Ascending aorta (tissue), 2 donors: ENCODE results near the gene PSEN1. TPM values are rescaled to one million over a fixed set of nuclear protein-coding genes. Genes with fewer than 3 reads are reported as not detected.
"Not testable (repeated sequence)": the region's sequence is repeated elsewhere in the genome, so short reads cannot be mapped to it uniquely, and the experiment has no call there.

Experiments
- DNase-seq, 2 donors: peaks; one replicate each; pipeline ENCODE4 v3.0.0-alpha.2; 2019; ENCODE audit warnings: low spot score in 2 of 2
- H3K27ac ChIP-seq, 2 donors: fragments of 200-600 bp; sonication (generic); one replicate each; pipeline ENCODE4 v1.5.1; 2016 to 2017; ENCODE audit warnings: mild to moderate bottlenecking in 1 of 2
- H3K27me3 ChIP-seq: fragments of 200-600 bp; sonication (generic); one replicate; pipeline ENCODE4 v1.5.1; 2017
- H3K36me3 ChIP-seq, 2 donors: fragments of 200-600 bp; sonication (generic); one replicate each; pipeline ENCODE4 v1.5.1; 2016
- H3K4me1 ChIP-seq, 2 donors: fragments of 200-600 bp; sonication (generic); one replicate each; pipeline ENCODE4 v1.5.1; 2016 to 2017; ENCODE audit warnings: mild to moderate bottlenecking in 1 of 2
- H3K4me3 ChIP-seq, 2 donors: fragments of 200-600 bp; sonication (generic); one replicate each; pipeline ENCODE4 v1.5.1; 2016 to 2017; ENCODE audit warnings: mild to moderate bottlenecking in 1 of 2
- H3K9me3 ChIP-seq, 2 donors: fragments of 200-600 bp; sonication (generic); one replicate each; pipeline ENCODE4 v1.5.1; 2016
- CTCF ChIP-seq, 3 experiments: fragments of 200-600 bp in 2 of 3; fragments of 450-650 bp in 1 of 3; sonication (generic) in 2 of 3; IDR thresholded peaks; one replicate each; pipeline ENCODE4 v1.5.1; 2016 to 2019; ENCODE audit warnings: antibody characterized with exemption in 3 of 3, mild to moderate bottlenecking in 1 of 3, moderate library complexity in 1 of 3
- intact Hi-C: fragments of 100-400 bp; cut with DNase I; formaldehyde crosslinking; loops from one replicate; pipeline ENCODE4 v1.15.1; 2023
- total RNA-seq: library from RNA; depleted of rRNA; stranded (reverse); fragments of >200 nt; gene quantifications from one replicate; pipeline ENCODE4 v1.1.0, GENCODE V29; 2016

PSEN1 gene
- total RNA-seq, 1 donor from 2014 or later: 15.2 TPM

GRCh38 chr14:73189651-73190050 is 53.3 kb downstream of the PSEN1 start:
- Histone ChIP-seq H3K36me3 (peaks cover 42 to 76% of the 10 kb centered on the region in 2 donors), H3K27me3 (no peaks in the 10 kb centered on the region), H3K27ac (no peak overlapping the region), H3K9me3 (no peaks in the 10 kb centered on the region), H3K4me1 (no peaks in the 10 kb centered on the region), H3K4me3 (no peak overlapping the region)
- no peak for DNase-seq
- intact Hi-C loops: no loop called here
- TF ChIP-seq CTCF (IDR thresholded peaks at IDR 0.05): no peak

GRCh38 chr14:73191441-73191840 is 55.1 kb downstream of the PSEN1 start:
- no peak overlapping the region for H3K4me3 ChIP-seq
- no peaks in the 10 kb centered on the region for H3K9me3 ChIP-seq
- DNase-seq: no peak
- peaks cover 47 to 84% of the 10 kb centered on the region in 2 donors for H3K36me3 ChIP-seq
- no peaks in the 10 kb centered on the region for H3K4me1 ChIP-seq
- H3K27ac ChIP-seq: no peak overlapping the region
- H3K27me3 ChIP-seq: no peaks in the 10 kb centered on the region
- intact Hi-C loops: no loop called here
- no peak for TF ChIP-seq CTCF (IDR thresholded peaks at IDR 0.05)

GRCh38 chr14:73194306-73194705 is 58.0 kb downstream of the PSEN1 start:
- H3K36me3 ChIP-seq: peaks cover 56 to 87% of the 10 kb centered on the region in 2 donors
- H3K27ac ChIP-seq, H3K4me3 ChIP-seq, DNase-seq, H3K27me3 ChIP-seq, intact Hi-C loops, H3K4me1 ChIP-seq, H3K9me3 ChIP-seq: not testable (repeated sequence)

GRCh38 chr14:73198253-73198652 is 61.9 kb downstream of the PSEN1 start:
- intact Hi-C loops: no loop called here
- Histone ChIP-seq H3K27me3 (no peaks in the 10 kb centered on the region), H3K4me3 (no peak overlapping the region), H3K36me3 (peaks cover 51 to 93% of the 10 kb centered on the region in 2 donors), H3K27ac (no peak overlapping the region), H3K4me1 (no peaks in the 10 kb centered on the region), H3K9me3 (no peaks in the 10 kb centered on the region)
- no peak for DNase-seq
- no peak for TF ChIP-seq CTCF (IDR thresholded peaks at IDR 0.05)

- Histone ChIP-seq H3K36me3 (peaks cover 54 to 77% of the 10 kb centered on the region in 2 donors), H3K27ac (no peak overlapping the region), H3K4me1 (no peaks in the 10 kb centered on the region), H3K4me3 (no peak overlapping the region), H3K9me3 (no peaks in the 10 kb centered on the region), H3K27me3 (no peaks in the 10 kb centered on the region)
- TF ChIP-seq CTCF (IDR thresholded peaks at IDR 0.05): no peak
- intact Hi-C loops: no loop called here
- no peak for DNase-seq
Measured at GRCh38 chr14:73203527-73203926, 67.2 kb downstream of the PSEN1 start.

- H3K36me3 ChIP-seq: peaks cover 41 to 61% of the 10 kb centered on the region in 2 donors
- intact Hi-C loops: no loop called here
Measured at GRCh38 chr14:73207615-73208014, 71.3 kb downstream of the PSEN1 start.

More at GRCh38 chr14:73207615-73208014, 71.3 kb downstream of the PSEN1 start:
- Histone ChIP-seq H3K4me3 (no peak overlapping the region), H3K9me3 (no peaks in the 10 kb centered on the region), H3K4me1 (no peaks in the 10 kb centered on the region), H3K27ac (no peak overlapping the region), H3K27me3 (no peaks in the 10 kb centered on the region)
- TF ChIP-seq CTCF (IDR thresholded peaks at IDR 0.05): no peak
- no peak for DNase-seq
